ENCODE data around the gene RYR2. TPM values are rescaled to one million over a fixed set of nuclear protein-coding genes. Genes with fewer than 3 reads are reported as not detected.
"Not testable (repeated sequence)": the region's sequence is repeated elsewhere in the genome, so short reads cannot be mapped to it uniquely, and the experiment has no call there.

The RYR2 gene
- total RNA-seq, 2 donors from 2014 or later, result 0.18 to 0.45 TPM

GRCh38 chr1:237358555-237358954, 316.6 kb downstream of the RYR2 start:
- intact Hi-C loops (cut with DNase I, micrococcal nuclease), result no loop called here
- DNase-seq (no peak), ATAC-seq (no peak)

DNA sequence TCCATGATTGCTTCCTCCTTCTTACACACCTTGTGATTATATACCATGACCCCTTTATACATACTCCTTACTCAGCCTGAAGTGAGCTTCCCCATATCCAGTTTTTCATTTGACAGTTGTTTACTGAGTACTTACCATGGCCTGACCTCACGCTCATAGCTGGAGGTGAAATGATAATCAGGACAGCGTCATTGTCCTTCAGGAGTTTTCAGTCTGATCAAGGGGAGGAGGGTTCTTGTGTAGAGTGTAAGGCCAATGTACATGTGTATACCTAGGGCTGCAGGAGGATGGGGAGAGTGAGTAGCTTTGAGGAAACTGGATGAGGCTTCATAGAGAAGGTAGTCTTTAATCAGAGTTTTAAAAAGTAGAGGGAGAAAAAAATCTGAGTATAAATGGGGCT, 325.8 kb downstream of the RYR2 start:
- ATAC-seq (no peak), DNase-seq (no peak)
- intact Hi-C loops (cut with DNase I, micrococcal nuclease), result no loop called here

DNA sequence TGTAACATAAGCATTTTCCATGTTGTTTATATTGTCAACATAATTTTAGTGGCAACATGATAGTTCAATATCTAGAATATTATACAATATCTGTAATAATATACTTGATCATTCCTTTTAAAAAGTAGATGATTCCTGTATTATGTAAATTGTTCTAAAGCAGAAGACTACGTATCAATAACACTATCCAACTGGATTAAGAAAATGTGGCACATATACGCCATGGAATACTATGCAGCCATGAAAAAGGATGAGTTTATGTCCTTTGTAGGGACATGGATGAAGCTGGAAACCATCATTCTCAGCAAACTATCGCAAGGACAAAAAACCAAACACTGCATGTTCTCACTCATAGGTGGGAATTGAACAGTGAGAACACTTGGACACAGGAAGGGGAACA, 329.5 kb downstream of the RYR2 start:
- DNase-seq; ATAC-seq; intact Hi-C loops (cut with DNase I, micrococcal nuclease): not testable (repeated sequence)

DNA sequence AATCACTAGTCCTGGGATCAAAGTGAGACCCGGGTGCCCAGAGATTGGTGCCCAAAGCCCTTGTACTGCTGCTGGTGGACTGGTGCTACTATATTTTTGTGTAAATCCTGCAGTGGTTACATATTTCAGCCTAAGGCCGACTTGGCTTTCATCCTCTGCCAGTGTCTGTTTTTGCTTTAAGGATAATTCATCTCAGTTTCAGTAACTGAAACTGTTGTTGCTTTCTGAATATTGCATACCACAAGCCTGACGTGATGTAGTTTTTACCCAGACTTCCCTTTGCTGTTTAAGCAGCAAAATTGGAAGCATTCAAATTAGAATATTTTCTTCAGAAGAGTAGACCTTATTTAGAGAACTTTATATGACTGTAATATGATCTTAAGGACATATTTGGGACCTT, 341.8 kb downstream of the RYR2 start:
- intact Hi-C loops (cut with DNase I, micrococcal nuclease), result loop anchor here in 1 of 2 donors (10.0 kb wide), 1 partner anchor 339 kb away; the partner anchor contains the start of gene RYR2
- ATAC-seq, result no peak
- DNase-seq, result no peak

GRCh38 chr1:237384213-237384612, 342.2 kb downstream of the RYR2 start:
- intact Hi-C loops (cut with DNase I, micrococcal nuclease), result loop anchor here in 1 of 2 donors (10.0 kb wide), 1 partner anchor 339 kb away; the partner anchor contains the start of gene RYR2
- DNase-seq, result peak in 1 of 2 donors; percentile 61
- no peak for ATAC-seq

GRCh38 chr1:237386362-237387143, 344.6 kb downstream of the RYR2 start:
- intact Hi-C loops (cut with DNase I, micrococcal nuclease), result loop anchor here in 1 of 2 donors (5.0 to 10.0 kb wide), 2 partner anchors 342 to 774 kb away; partner anchors contain the start of gene RYR2
- DNase-seq, result no peak
- no peak for ATAC-seq

- intact Hi-C loops (cut with DNase I, micrococcal nuclease), result loop anchor here in 1 of 2 donors (5.0 to 10.0 kb wide), 2 partner anchors 342 to 775 kb away; partner anchors contain the start of gene RYR2
- DNase-seq (no peak), ATAC-seq (no peak)
Measured at GRCh38 chr1:237387144-237387505, 345.1 kb downstream of the RYR2 start.

DNA sequence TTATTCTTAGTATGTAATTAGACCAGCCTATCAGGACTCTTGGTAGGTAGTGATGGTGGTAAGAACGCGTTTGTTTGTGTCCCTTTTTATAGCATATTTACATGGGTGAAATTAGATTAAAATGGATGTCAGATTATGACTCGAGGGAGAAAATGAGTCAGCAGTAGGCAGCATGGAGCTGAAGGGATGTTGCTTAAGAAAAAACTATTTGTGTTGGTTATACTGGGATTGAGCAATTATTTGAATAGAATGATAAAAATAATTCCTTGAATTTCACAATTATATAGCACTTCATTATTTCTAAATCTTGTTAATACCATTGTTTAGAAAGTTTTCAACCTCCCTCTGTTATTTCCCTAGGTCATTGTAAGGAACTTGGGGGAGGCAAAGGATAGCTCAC, 348.8 kb downstream of the RYR2 start:
- no peak for DNase-seq
- intact Hi-C loops (cut with DNase I, micrococcal nuclease), result loop anchor here in 1 of 2 donors (10.0 kb wide), 1 partner anchor 306 kb away; no protein-coding TSS in a partner anchor
- no peak for ATAC-seq

DNA sequence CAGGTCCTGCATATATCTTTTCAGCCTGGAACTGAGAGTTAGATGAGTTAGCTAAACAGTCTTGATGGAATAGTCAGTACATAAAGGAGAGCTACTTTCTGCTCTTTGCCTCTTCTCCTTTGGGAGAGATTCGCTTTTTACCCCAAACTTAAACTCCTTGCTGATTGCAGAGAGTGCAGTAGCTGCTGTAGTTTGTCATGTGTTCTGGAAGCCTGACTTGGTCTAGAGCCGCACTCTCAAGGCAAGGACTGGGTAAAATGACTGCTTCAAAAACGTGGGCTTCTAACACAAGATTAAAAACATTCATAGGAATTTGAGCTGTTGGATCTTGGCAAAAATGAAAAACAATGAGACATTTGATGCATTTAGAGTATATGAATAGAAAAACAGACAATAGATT, 351.6 kb downstream of the RYR2 start:
- intact Hi-C loops (cut with DNase I, micrococcal nuclease), result loop anchor here in 1 of 2 donors (10.0 kb wide), 1 partner anchor 309 kb away; no protein-coding TSS in a partner anchor
- no peak for ATAC-seq
- DNase-seq, result no peak

GRCh38 chr1:237394281-237394680, 352.3 kb downstream of the RYR2 start:
- intact Hi-C loops (cut with DNase I, micrococcal nuclease), result loop anchor here in 1 of 2 donors (10.0 kb wide), 1 partner anchor 309 kb away; no protein-coding TSS in a partner anchor
- ATAC-seq (no peak), DNase-seq (no peak)

- intact Hi-C loops (cut with DNase I, micrococcal nuclease), result loop anchor here in 1 of 2 donors (10.0 kb wide), 1 partner anchor 312 kb away; no protein-coding TSS in a partner anchor
- no peak for ATAC-seq
Measured at GRCh38 chr1:237396426-237396825, 354.4 kb downstream of the RYR2 start.

GRCh38 chr1:237398751-237399150, 356.8 kb downstream of the RYR2 start:
- DNase-seq (no peak), ATAC-seq (no peak)
- intact Hi-C loops (cut with DNase I, micrococcal nuclease), result loop anchor here in 1 of 2 donors (10.0 kb wide), 1 partner anchor 314 kb away; no protein-coding TSS in a partner anchor

More at GRCh38 chr1:237396426-237396825, 354.4 kb downstream of the RYR2 start:
- no peak for DNase-seq

DNA sequence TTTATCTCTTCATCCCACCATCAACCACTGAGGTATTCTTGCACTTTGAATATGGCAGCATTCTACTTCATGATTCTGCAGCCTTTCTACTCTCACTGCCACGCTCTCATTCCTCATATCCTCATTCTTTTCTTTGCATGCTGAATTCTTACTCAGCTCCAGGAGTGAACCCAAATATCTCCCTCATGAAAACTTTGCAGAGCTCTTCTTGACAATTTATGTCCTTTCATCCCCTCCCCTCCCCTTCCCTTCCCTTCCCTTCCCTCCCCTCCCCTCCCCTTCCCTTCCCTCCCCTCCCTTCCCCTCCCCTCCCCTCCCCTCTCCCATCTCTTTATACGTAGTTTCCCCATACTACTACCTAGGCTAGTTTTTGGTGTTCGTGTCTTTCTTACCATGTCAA, 363.9 kb downstream of the RYR2 start:
- ATAC-seq, result no peak
- no peak for DNase-seq
- intact Hi-C loops (cut with DNase I, micrococcal nuclease), result no loop called here

GRCh38 chr1:237411621-237412020, 369.6 kb downstream of the RYR2 start:
- ATAC-seq (no peak), DNase-seq (no peak)
- intact Hi-C loops (cut with DNase I, micrococcal nuclease), result no loop called here

DNA sequence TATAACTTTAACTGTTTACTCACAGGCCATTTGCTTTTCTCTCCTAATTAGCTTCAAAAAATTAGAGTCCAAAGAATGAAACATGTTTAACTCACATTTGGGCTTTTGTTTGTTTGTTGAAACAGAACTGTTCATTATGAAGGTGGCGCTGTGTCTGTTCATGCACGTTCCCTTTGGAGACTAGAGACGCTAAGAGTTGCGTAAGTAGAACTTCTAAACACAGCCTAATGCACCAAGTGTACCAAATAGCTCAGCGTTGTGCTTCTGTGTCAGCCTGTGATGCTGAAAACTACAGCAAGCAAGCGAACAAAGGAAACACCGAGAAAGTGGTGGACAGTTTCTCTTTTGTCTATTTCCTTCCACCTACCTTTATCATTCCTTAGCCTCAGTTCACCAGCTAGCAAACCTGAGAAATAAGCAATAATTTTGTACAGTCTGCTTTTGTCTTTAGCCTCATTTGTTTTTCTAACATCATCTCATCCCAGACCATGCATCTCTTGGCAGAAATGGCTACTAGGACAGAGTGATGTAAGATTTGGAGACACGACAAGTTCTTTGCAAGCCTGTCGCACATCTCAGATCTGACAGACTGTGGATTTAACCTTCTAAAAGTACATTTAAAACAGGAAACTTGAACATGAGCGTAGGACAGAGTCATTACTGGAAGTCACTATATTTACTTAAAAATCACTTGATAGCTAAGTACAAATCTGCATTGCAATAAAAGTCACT, 375.1 kb downstream of the RYR2 start:
- no peak for ATAC-seq
- intact Hi-C loops (cut with DNase I, micrococcal nuclease), result no loop called here
- DNase-seq, result no peak

DNA sequence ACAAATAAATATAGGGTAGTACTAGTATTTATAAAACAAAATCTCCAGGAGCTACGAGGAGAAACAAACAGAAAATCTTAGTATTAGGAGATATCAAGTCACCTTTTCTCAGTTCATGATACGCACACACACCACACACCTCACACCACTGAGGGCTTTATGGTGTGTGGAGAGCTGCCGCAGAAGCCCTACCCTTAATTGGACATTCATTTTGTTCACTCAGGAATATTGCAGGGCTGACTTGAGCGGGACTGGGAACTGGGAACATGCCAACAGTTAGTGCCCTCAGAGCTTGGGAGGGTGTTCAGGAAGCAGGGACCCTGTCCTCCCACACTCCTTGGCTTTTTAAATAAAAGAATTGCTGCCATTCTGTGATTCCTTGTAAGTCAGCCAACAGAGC, 386.8 kb downstream of the RYR2 start:
- ATAC-seq (no peak), DNase-seq (no peak)
- intact Hi-C loops (cut with DNase I, micrococcal nuclease), result no loop called here

GRCh38 chr1:237429252-237429651, 387.3 kb downstream of the RYR2 start:
- intact Hi-C loops (cut with DNase I, micrococcal nuclease), result no loop called here
- no peak for DNase-seq
- no peak for ATAC-seq

GRCh38 chr1:237431448-237431847, 389.5 kb downstream of the RYR2 start:
- intact Hi-C loops (cut with DNase I, micrococcal nuclease), result no loop called here
- DNase-seq, result no peak

GRCh38 chr1:237440346-237440745, 398.4 kb downstream of the RYR2 start:
- DNase-seq (no peak), ATAC-seq (no peak)
- intact Hi-C loops (cut with DNase I, micrococcal nuclease), result no loop called here

More at GRCh38 chr1:237431448-237431847, 389.5 kb downstream of the RYR2 start:
- ATAC-seq, result no peak

Measured in left colon (tissue), 2 donors.